Nephron progenitor cell (in vitro differentiated cells): ENCODE data around the gene CD109.
A peak's percentile ranks its signal among the peaks of the same experiment; 100 is the strongest.
"Not testable (repeated sequence)": the region's sequence is repeated elsewhere in the genome, so short reads cannot be mapped to it uniquely, and the experiment has no call there.

Source experiments
- DNase-seq: peaks from one replicate; pipeline ENCODE4 v3.0.0; 2021
- H3K27ac Mint-ChIP-seq: 2 replicates; pipeline ENCODE4 v1.8.0; 2021; ENCODE audit warnings: mild to moderate bottlenecking, moderate library complexity, mixed read lengths
- H3K27me3 Mint-ChIP-seq: 2 replicates; pipeline ENCODE4 v1.8.0; 2021; ENCODE audit warnings: mild to moderate bottlenecking, low read depth, mixed read lengths; ENCODE audit not compliant: poor library complexity
- H3K36me3 Mint-ChIP-seq: 2 replicates; pipeline ENCODE4 v1.8.0; 2021; ENCODE audit warnings: low read depth, mixed read lengths
- H3K4me1 Mint-ChIP-seq: 2 replicates; pipeline ENCODE4 v1.8.0; 2021; ENCODE audit warnings: mixed read lengths
- H3K4me3 Mint-ChIP-seq: 2 replicates; pipeline ENCODE4 v1.8.0; 2021; ENCODE audit warnings: mild to moderate bottlenecking, moderate library complexity, mixed read lengths
- H3K9me3 Mint-ChIP-seq: 2 replicates; pipeline ENCODE4 v1.8.0; 2021; ENCODE audit warnings: mild to moderate bottlenecking, moderate library complexity, mixed read lengths
- TF ChIP-seq, protein P1 (sequence below): fragments of 200-600 bp; sonication (generic); IDR thresholded peaks from 2 replicates; pipeline ENCODE4 v1.5.0; 2021; ENCODE audit warnings: antibody characterized with exemption

CD109 gene

DNA sequence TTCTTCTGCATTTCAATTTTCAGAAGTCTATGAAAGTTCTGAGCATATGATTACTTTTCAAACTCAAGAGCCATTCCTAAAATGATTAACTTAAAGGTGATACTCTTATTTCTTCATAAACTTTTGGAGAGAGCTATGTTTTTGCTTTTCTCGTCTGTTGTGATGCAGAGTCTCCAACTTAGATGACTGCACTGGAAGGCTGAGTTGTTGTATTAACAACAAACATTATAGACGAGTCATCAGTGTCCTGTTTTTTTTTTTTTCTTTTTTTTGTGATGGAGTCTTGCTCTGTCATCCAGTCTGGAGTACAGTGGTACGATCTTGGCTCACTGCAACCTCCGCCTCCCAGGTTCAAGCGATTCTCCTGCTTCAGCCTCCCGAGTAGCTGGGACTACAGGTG, 101.9 kb downstream of the CD109 start:
- H3K36me3 Mint-ChIP-seq = no peaks in the 10 kb centered on the region
- no peak overlapping the region for H3K4me3 Mint-ChIP-seq
- no peak for DNase-seq
- H3K4me1 Mint-ChIP-seq = no peaks in the 10 kb centered on the region
- no peak overlapping the region for H3K27ac Mint-ChIP-seq
- H3K9me3 Mint-ChIP-seq = no peaks in the 10 kb centered on the region
- TF ChIP-seq, protein P1, sequence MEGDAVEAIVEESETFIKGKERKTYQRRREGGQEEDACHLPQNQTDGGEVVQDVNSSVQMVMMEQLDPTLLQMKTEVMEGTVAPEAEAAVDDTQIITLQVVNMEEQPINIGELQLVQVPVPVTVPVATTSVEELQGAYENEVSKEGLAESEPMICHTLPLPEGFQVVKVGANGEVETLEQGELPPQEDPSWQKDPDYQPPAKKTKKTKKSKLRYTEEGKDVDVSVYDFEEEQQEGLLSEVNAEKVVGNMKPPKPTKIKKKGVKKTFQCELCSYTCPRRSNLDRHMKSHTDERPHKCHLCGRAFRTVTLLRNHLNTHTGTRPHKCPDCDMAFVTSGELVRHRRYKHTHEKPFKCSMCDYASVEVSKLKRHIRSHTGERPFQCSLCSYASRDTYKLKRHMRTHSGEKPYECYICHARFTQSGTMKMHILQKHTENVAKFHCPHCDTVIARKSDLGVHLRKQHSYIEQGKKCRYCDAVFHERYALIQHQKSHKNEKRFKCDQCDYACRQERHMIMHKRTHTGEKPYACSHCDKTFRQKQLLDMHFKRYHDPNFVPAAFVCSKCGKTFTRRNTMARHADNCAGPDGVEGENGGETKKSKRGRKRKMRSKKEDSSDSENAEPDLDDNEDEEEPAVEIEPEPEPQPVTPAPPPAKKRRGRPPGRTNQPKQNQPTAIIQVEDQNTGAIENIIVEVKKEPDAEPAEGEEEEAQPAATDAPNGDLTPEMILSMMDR = no peak
- H3K27me3 Mint-ChIP-seq = peaks cover 1% of the 10 kb centered on the region

DNA sequence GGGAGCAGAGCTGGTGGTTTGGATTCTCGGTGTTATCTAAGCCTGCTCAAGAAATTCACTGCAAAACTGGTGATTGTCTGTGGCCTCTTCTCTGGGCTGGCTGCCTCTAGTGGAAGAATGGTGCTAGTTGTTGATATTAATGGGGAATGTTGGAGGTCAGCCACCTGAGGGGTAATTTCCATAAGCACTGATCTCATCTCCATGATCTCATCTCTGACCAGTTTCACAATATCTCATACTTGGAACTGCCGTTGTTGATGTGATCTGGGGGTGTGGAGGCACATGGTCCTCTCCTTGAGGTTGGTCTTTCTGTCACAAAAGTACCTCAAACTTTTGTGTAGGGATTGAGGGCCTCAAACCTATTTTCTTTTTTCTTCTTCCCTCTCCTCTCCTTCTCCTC, 102.6 kb downstream of the CD109 start:
- TF ChIP-seq, protein P1 = no peak
- Mint-ChIP-seq H3K36me3 (no peaks in the 10 kb centered on the region), H3K27ac (no peak overlapping the region), H3K27me3 (peaks cover 4% of the 10 kb centered on the region), H3K4me1 (peaks cover 2% of the 10 kb centered on the region), H3K9me3 (no peaks in the 10 kb centered on the region), H3K4me3 (no peak overlapping the region)
- DNase-seq = no peak

DNA sequence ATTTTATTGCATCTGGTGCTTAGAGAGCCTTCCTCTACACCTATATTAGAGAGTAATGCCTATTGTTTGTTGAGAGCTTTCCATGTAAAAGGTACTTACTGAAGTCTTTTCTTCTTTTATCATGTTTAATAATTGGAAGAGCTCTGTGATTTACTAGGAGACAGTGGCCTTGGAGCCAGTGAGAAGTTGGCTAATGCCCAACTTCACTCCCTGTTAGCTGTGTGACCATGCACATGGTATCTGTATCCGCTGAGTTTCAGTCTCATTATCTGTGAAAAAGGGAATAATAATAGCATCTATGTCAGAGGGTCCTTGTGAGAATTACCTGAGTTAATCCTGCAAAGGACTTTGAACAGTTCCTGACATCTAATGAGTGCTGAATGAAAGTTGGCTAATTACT, 105.0 kb downstream of the CD109 start:
- Mint-ChIP-seq H3K36me3 (no peaks in the 10 kb centered on the region), H3K27me3 (peaks cover 8% of the 10 kb centered on the region), H3K4me1 (peaks cover 4% of the 10 kb centered on the region), H3K4me3 (no peak overlapping the region), H3K27ac (no peak overlapping the region), H3K9me3 (no peaks in the 10 kb centered on the region)
- TF ChIP-seq, protein P1 = no peak
- no peak for DNase-seq

DNA sequence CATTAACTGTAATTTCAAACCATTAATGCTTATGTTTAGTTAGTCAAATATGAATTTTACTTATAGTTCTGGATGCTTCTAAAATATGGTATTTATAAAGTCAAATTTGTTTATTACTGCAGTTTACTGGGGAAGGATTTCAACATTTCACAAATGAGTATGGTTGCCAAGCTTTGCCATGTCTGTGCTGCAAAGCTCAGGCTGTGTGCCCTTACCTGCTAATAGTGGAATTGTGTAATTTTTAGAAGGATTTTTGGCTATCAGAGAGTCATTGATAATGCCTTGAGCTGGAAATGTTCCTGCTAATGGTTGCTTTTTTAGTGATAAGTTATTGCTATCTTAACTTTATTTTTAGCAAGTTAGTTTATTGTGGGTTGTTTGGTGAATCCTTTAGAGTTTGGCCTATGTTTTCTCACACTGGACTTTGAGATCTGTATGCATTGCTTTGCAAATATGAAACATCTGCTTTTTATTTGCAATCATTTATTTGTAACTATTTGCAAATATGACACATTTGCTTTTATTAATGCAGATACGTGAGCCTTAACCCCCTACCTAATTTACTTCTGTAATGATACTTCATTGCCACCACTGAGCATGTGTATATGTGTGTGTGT, 105.8 kb downstream of the CD109 start:
- H3K9me3 Mint-ChIP-seq = no peaks in the 10 kb centered on the region
- H3K36me3 Mint-ChIP-seq = no peaks in the 10 kb centered on the region
- no peak overlapping the region for H3K27ac Mint-ChIP-seq
- no peak for DNase-seq
- peaks cover 8% of the 10 kb centered on the region for H3K27me3 Mint-ChIP-seq
- TF ChIP-seq, protein P1 = no peak
- H3K4me1 Mint-ChIP-seq = peaks cover 4% of the 10 kb centered on the region
- no peak overlapping the region for H3K4me3 Mint-ChIP-seq

DNA sequence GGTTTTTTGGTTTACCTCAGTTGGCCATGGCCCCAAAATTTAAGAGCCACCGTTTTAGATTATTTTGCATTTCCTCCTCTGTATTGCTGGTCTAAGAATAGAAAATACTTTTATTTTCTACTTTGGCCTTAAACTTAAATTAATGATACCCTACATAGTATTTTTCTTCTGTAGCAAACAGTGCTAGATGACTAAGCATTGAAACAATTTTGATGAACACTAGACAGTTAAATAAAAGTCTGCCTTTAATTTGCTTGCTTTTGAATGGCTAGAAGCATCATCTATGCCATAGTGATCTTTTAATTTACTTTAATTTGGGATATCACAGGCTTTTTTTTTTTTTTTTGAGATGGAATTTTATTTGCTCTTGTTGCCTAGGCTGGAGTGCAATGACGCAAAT, 106.4 kb downstream of the CD109 start:
- DNase-seq = no peak
- TF ChIP-seq, protein P1 = no peak
- Mint-ChIP-seq H3K9me3 (no peaks in the 10 kb centered on the region), H3K27ac (no peak overlapping the region), H3K27me3 (peaks cover 8% of the 10 kb centered on the region), H3K4me3 (no peak overlapping the region), H3K36me3 (no peaks in the 10 kb centered on the region), H3K4me1 (peaks cover 9% of the 10 kb centered on the region)

DNA sequence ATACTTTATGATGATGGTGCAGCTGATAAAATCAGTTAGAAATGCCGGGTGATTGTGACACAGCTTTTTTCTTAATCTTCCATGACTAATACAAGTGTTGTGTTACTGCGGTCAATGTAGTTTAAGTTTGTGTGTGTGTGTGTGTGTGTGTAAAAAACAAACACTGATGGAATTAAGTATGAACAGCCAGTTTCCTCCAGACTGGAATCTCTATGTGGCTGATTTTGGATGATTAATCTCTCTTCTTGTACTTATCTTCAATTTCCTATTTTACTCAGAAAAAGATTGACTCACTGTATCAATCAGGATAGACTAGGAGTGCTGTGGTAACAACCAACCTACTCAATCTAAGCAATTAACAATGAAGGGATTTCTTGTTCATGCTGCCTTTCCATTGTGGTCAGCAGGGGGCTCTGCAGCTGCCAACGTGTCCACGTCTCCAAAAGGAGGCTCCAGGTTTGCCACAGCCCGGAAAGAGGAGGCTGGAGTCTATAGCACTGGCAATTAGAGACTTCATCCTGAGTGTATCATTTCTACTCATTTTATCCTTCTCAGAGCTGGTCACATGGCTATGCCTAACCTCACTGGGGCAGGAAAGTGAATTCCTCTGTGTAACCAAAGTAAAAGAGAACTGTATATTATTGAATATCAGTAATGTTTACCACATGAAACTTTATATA, 107.7 kb downstream of the CD109 start:
- Mint-ChIP-seq H3K27ac (no peak overlapping the region), H3K4me1 (peaks cover 13% of the 10 kb centered on the region)

DNA sequence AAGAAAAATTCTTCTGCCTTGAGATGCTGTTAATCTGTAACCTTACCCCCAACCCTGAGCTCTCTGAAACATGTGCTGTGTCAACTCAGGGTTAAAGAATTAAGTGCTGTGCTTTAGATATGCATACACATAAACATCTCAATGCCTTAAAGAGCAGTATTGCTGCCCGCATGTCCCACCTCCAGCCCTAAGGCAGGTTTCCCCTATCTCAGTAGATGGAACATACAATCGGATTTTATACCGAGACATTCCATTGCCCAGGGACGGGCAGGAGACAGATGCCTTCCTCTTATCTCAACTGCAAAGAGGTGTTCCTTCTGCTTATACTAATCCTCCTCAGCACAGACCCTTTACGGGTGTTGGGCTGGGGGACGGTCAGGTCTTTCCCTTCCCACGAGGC, 109.2 kb downstream of the CD109 start:
- peaks cover 13% of the 10 kb centered on the region for H3K4me1 Mint-ChIP-seq
- not testable (repeated sequence) for H3K9me3 Mint-ChIP-seq, H3K27me3 Mint-ChIP-seq, DNase-seq, H3K27ac Mint-ChIP-seq, H3K4me3 Mint-ChIP-seq, H3K36me3 Mint-ChIP-seq

More for the DNA sequence above, 107.7 kb downstream of the CD109 start:
- Mint-ChIP-seq H3K27me3 (peaks cover 8% of the 10 kb centered on the region), H3K4me3 (no peak overlapping the region), H3K9me3 (no peaks in the 10 kb centered on the region), H3K36me3 (no peaks in the 10 kb centered on the region)
- TF ChIP-seq, protein P1 = peak; percentile 61
- peak; percentile 43 for DNase-seq

DNA sequence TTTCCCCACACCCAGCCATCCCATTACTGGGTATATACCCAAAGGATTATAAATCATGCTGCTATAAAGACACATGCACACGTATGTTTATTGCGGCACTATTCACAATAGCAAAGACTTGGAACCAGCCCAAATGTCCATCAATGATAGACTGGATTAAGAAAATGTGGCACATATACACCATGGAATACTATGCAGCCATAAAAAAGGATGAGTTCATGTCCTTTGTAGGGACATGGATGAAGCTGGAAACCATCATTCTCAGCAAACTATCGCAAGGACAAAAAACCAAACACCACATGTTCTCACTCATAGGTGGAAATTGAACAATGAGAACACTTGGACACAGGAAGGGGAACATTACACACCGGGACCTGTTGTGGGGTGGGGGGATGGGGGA, 110.0 kb downstream of the CD109 start:
- H3K9me3 Mint-ChIP-seq, H3K4me3 Mint-ChIP-seq, H3K27ac Mint-ChIP-seq, H3K36me3 Mint-ChIP-seq, H3K27me3 Mint-ChIP-seq, DNase-seq: not testable (repeated sequence)
- peaks cover 13% of the 10 kb centered on the region for H3K4me1 Mint-ChIP-seq
